ENCODE data around the gene VWA2. TPM values are rescaled to one million over a fixed set of nuclear protein-coding genes. Genes with fewer than 3 reads are reported as not detected.

Gene VWA2
- total and polyA plus RNA-seq, 10 of the 15 experiments (the other 5 are each of a cell fraction or from before 2014, with no cell fraction given): 0.03 TPM; not detected in 9

DNA sequence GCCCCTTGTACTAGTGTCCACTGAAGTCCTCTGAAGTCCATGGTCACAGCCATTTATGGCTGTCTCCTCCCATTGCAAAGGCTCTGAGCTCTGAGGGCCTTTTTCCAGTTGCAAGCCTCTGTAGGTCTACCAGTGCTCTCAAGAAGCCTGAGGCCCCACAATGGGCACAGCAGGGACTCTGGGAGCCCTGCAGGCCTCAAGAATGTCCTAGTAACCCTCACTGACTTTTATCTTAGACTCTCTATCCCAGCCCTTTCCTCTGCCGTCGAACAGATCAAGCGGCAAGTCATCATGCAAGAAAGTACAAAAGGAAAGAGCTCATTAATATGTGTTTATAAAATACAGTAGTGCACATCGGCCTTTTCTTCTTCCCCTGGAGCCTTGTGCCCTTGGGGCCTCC lies 23.4 kb downstream of the VWA2 start (continued):
- TF ChIP-seq RAD51 (IDR thresholded peaks at IDR 0.05): no peak
- TF ChIP-seq E2F8 (IDR thresholded peaks at IDR 0.05; ENCODE audit: low read depth, partially characterized antibody): no peak
- no peak for TF ChIP-seq ASH2L (IDR thresholded peaks at IDR 0.05; ENCODE audit: borderline replicate concordance, low read depth)

- CTCF ChIA-PET: interaction anchor here (2.6 kb wide), 1 partner anchor 38 kb away, joined by 14 read pairs; no protein-coding TSS in a partner anchor
- Histone ChIP-seq H3K4me3 (no peak overlapping the region), H3K27me3 (replicated peaks in 1 of 2; ENCODE audit: control insufficient read depth in 2 of 2, insufficient read depth in 2 of 2, low read length in 1 of 2) (no peaks in the 10 kb centered on the region; a peak in 2 of 4 replicates), H2AFZ (ENCODE audit: control insufficient read depth, low read depth, low read length) (no peak overlapping the region), H3K36me3 (ENCODE audit: control insufficient read depth in 2 of 2, insufficient read depth in 2 of 2, low read length in 1 of 2) (no peaks in the 10 kb centered on the region), H4K20me1 (ENCODE audit: control insufficient read depth, insufficient read depth) (no peaks in the 10 kb centered on the region), H3K4me1 (ENCODE audit: control insufficient read depth, insufficient read depth, low read length) (peaks cover 4% of the 10 kb centered on the region; the same call in 1 of the 2 replicates), H3K9ac (ENCODE audit: control insufficient read depth, insufficient read depth, low read length) (no peak overlapping the region), H3K27ac (ENCODE audit: control insufficient read depth, insufficient read depth) (no peak overlapping the region), H3K4me2 (ENCODE audit: control insufficient read depth, insufficient read depth) (no peak overlapping the region), H3K79me2 (ENCODE audit: control insufficient read depth, insufficient read depth, low read length) (no peaks in the 10 kb centered on the region), H3K9me3 (replicated peaks; ENCODE audit: control insufficient read depth, insufficient read depth, low read length) (no peaks in the 10 kb centered on the region)
- RAD21 ChIA-PET (ENCODE audit: unreplicated experiment): no interaction called here
- FAIRE-seq (no peak), DNase-seq (ENCODE audit: low read depth, low spot score) (no peak), ATAC-seq (no peak)
- POLR2A ChIA-PET: no interaction called here
- no TSS peak for BruUV-seq (replicated peaks)
- intact Hi-C loops (cut with micrococcal nuclease; ENCODE audit: unreplicated experiment) (no loop called here), in situ Hi-C loops (cut with MboI) (no loop called here)
- WGBS (ENCODE audit: insufficient coverage, insufficient replicate concordance, low lambda C conversion rate, missing lambda C conversion rate): 53% methylated on average over 4 of the region's 6 CpGs
- SMC1A ChIA-PET (ENCODE audit: uncharacterized antibody, unreplicated experiment): no interaction called here
- no peak for TF ChIP-seq ZNF207 (IDR thresholded peaks at IDR 0.05; ENCODE audit: borderline replicate concordance)
- TF ChIP-seq SPI1 (IDR thresholded peaks at IDR 0.05; ENCODE audit: borderline replicate concordance, insufficient read depth, low read depth, low read length): no peak
- no peak for TF ChIP-seq ATF2 (IDR thresholded peaks at IDR 0.05; ENCODE audit: low read length)
- no peak for TF ChIP-seq KAT2A (conservative IDR thresholded peaks at IDR 0.05; ENCODE audit: control insufficient read depth, low read depth, low read length)
- TF ChIP-seq MEF2B (IDR thresholded peaks at IDR 0.05; ENCODE audit: partially characterized antibody, poor library complexity, severe bottlenecking): no peak
Observed at GRCh38 chr10:114265392-114266053, 26.5 kb downstream of the VWA2 start.
